ENCODE data around the gene F7.

The F7 gene

GRCh38 chr13:113122550-113123225 lies 17.1 kb downstream of the F7 start, which contains the start of gene F10:
Gene F10, plus strand, starts transcription at chr13:113122799. Its CDS starts 57 bp downstream, at chr13:113122856.
- H3K27ac ChIP-seq = no peak within 1 kb of the TSS
- POLR2A ChIA-PET (ENCODE audit: low non-redundant PET) = no interaction called here
- CTCF ChIA-PET = interaction anchor here (0.6 kb wide), 1 partner anchor 86 kb away, joined by 3 read pairs; no protein-coding TSS in a partner anchor
- TF ChIP-seq, protein P1, sequence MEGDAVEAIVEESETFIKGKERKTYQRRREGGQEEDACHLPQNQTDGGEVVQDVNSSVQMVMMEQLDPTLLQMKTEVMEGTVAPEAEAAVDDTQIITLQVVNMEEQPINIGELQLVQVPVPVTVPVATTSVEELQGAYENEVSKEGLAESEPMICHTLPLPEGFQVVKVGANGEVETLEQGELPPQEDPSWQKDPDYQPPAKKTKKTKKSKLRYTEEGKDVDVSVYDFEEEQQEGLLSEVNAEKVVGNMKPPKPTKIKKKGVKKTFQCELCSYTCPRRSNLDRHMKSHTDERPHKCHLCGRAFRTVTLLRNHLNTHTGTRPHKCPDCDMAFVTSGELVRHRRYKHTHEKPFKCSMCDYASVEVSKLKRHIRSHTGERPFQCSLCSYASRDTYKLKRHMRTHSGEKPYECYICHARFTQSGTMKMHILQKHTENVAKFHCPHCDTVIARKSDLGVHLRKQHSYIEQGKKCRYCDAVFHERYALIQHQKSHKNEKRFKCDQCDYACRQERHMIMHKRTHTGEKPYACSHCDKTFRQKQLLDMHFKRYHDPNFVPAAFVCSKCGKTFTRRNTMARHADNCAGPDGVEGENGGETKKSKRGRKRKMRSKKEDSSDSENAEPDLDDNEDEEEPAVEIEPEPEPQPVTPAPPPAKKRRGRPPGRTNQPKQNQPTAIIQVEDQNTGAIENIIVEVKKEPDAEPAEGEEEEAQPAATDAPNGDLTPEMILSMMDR (conservative IDR thresholded peaks at IDR 0.05; ENCODE audit: low read depth) = no peak
- DNase-seq (ENCODE audit: low spot score) = no peak

GRCh38 chr13:113123226-113124201 lies 17.9 kb downstream of the F7 start:
- TF ChIP-seq, protein P1 (conservative IDR thresholded peaks at IDR 0.05; ENCODE audit: low read depth) = no peak
- CTCF ChIA-PET = no interaction called here

DNA sequence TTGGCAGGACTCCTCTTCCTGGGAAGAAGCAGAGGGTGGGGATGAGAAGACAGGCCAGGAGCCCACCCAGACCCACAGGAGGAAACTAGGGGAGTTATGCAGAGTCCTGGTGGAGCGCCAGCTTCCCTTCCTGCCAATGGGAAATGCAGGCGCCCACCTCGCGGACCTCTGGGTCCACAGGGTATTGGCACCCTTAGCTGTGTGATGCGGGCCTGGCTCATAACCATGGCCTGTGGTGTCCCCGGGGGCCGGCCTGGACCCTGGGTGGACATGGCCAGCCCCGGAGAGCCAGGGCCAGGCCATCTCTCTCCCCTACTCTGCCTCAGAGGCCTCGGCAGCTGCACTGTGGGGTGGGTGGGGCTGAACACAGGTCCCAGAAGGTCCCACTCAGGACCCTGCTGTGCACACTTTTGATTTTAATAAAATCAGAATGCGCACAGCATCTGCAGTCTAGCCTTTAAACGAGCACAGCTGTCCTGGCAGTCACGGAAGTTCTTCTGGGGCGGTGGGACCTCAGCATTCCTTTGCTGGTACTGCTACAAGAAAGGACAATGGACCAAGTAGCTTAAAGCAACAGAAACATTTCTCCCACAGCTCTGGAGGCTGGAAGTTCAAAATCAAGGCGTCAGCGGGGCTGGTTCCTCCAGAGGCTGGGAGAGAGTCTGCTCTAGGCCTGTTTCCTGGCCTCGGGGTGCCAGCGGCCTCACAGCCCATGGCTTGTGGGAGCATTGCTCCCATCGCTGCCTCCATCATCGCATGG lies 18.8 kb downstream of the F7 start:
- DNase-seq (ENCODE audit: low spot score) = no peak
- ChIA-PET CTCF (no interaction called here), POLR2A (ENCODE audit: low non-redundant PET) (no interaction called here)
- no peak overlapping the region for H3K27ac ChIP-seq
- TF ChIP-seq, protein P1 (conservative IDR thresholded peaks at IDR 0.05; ENCODE audit: low read depth) = no peak

More at GRCh38 chr13:113123226-113124201, 17.9 kb downstream of the F7 start:
- POLR2A ChIA-PET (ENCODE audit: low non-redundant PET) = no interaction called here
- H3K27ac ChIP-seq = no peak overlapping the region
- no peak for DNase-seq (ENCODE audit: low spot score)

GRCh38 chr13:113125506-113126264 lies 20.1 kb downstream of the F7 start:
- CTCF ChIA-PET = no interaction called here
- TF ChIP-seq, protein P1 (conservative IDR thresholded peaks at IDR 0.05; ENCODE audit: low read depth) = no peak
- POLR2A ChIA-PET (ENCODE audit: low non-redundant PET) = no interaction called here
- H3K27ac ChIP-seq = no peak overlapping the region
- DNase-seq (ENCODE audit: low spot score) = no peak

DNA sequence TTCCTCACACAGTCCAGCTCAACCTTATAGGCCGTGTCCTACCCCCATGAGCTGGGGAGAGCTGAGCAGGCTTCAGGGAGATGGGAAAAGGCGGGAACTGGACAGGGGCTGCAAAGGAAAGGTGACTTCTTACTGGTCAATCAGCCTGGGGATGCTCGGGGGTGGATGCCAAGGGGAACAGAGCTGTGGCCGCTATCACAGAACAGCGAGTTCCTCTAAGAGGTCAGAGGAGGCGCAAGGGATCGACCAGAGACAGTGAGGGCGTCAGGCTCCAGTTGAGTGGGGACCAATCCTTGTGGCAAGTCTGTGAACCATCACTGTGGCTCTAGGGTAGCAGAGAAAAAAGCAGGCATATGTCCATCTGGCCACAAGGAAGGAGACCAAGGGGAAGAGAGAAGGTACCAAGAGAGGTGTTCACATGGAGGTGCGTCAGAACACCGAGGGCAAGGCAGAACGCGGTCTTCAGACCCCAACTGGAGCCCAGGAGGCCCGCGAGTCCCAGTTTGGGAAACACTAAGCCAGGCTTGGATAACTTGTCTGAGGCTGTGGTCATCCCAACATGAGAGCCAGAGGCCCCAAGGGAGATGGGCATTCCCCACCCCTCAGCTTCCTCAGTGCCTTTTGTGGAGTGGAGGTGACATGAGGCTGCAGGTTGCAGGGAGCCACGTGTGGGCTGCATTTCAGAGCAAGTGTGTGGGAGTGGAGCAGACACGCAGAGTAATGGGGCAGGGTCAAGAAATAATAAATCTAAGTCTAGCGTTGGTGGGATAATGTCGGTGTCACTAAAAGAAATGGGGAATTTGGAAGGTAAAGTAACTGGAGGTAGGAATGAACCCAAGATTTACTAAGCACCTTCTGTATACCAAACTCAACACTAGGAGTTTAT lies 20.9 kb downstream of the F7 start:
- no peak for DNase-seq (ENCODE audit: low spot score)
- ChIA-PET CTCF (no interaction called here), POLR2A (ENCODE audit: low non-redundant PET) (no interaction called here)
- TF ChIP-seq, protein P1 (conservative IDR thresholded peaks at IDR 0.05; ENCODE audit: low read depth) = no peak
- H3K27ac ChIP-seq = no peak overlapping the region
